HS-27A (cell line): Measurements from ENCODE around the gene UNC5A.
"Not testable (repeated sequence)": the region's sequence is repeated elsewhere in the genome, so short reads cannot be mapped to it uniquely, and the experiment has no call there.

Experiments used
- DNase-seq: peaks from one replicate; pipeline ENCODE4 v3.0.0-alpha.2; 2012; ENCODE audit warnings: low read depth, missing footprints

Gene UNC5A

GRCh38 chr5:176864755-176865154 is 54.4 kb downstream of the UNC5A start:
- DNase-seq: no peak

- no peak for DNase-seq
Observed at GRCh38 chr5:176865964-176866363, 55.6 kb downstream of the UNC5A start.

GRCh38 chr5:176866707-176867310 is 56.5 kb downstream of the UNC5A start:
- no peak for DNase-seq

- DNase-seq: no peak
Observed at GRCh38 chr5:176868126-176868525, 57.8 kb downstream of the UNC5A start.

- no peak for DNase-seq
Observed at GRCh38 chr5:176868731-176869130, 58.4 kb downstream of the UNC5A start.

GRCh38 chr5:176869501-176870109 is 59.2 kb downstream of the UNC5A start:
- DNase-seq: no peak

GRCh38 chr5:176870110-176870591 is 59.8 kb downstream of the UNC5A start:
- DNase-seq: peak; percentile 3

- DNase-seq: not testable (repeated sequence)
Observed at GRCh38 chr5:176870644-176871043, 60.3 kb downstream of the UNC5A start.

- not testable (repeated sequence) for DNase-seq
Observed at GRCh38 chr5:176872586-176872985, 62.2 kb downstream of the UNC5A start.

- not testable (repeated sequence) for DNase-seq
Observed at GRCh38 chr5:176873011-176873410, 62.7 kb downstream of the UNC5A start.

GRCh38 chr5:176873541-176874172 is 63.3 kb downstream of the UNC5A start:
- no peak for DNase-seq

GRCh38 chr5:176874198-176874780 is 63.9 kb downstream of the UNC5A start:
- no peak for DNase-seq

- no peak for DNase-seq
Observed at GRCh38 chr5:176875014-176875550, 64.7 kb downstream of the UNC5A start.

- DNase-seq: no peak
Observed at GRCh38 chr5:176875783-176876505, 65.6 kb downstream of the UNC5A start.

GRCh38 chr5:176876506-176877431 is 66.4 kb downstream of the UNC5A start:
- no peak for DNase-seq

GRCh38 chr5:176877793-176878331 is 67.5 kb downstream of the UNC5A start:
- DNase-seq: no peak

GRCh38 chr5:176878463-176878862 is 68.1 kb downstream of the UNC5A start:
- DNase-seq: no peak

GRCh38 chr5:176878906-176879662 is 68.7 kb downstream of the UNC5A start:
- DNase-seq: no peak

- no peak for DNase-seq
Observed at GRCh38 chr5:176879663-176880361, 69.5 kb downstream of the UNC5A start.
